Measurements from ENCODE around the gene ANO9. TPM values are rescaled to one million over a fixed set of nuclear protein-coding genes. Genes with fewer than 3 reads are reported as not detected.

Gene ANO9
- total RNA-seq, 1 donor from 2014 or later: 36.9 TPM

DNA sequence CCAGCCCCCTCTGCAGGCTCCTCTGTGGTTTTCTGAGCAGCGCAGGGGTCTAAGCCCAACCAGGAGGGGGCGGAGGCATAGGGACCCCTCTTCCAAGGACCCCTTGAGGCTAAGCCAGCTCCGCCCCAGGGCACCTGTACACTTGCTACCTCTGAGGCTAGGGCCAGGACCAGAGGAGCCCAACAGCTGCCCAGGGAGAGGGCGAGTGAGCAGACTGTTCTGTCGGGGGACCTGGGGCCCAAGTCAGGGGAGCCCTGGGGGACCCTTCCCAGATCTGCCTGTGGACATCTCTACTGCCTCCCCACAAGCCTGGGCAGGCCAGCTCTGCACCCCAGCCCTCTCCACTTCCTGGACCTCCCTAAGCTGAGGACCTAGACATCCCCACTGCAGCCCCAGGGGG, 70.8 kb downstream of the ANO9 start:
- intact Hi-C loops (cut with micrococcal nuclease): no loop called here
- H3K4me1 Mint-ChIP-seq (ENCODE audit: low read depth): peaks cover 8% of the 10 kb centered on the region
- no peak overlapping the region for H3K4me3 Mint-ChIP-seq (ENCODE audit: low read depth)
- DNase-seq (ENCODE audit: low spot score): no peak
- no peak overlapping the region for H3K27ac Mint-ChIP-seq
- no peaks in the 10 kb centered on the region for H3K9me3 Mint-ChIP-seq
- no peaks in the 10 kb centered on the region for H3K36me3 Mint-ChIP-seq (ENCODE audit: low read depth)
- peaks cover 36% of the 10 kb centered on the region for H3K27me3 Mint-ChIP-seq (ENCODE audit: low read depth)

DNA sequence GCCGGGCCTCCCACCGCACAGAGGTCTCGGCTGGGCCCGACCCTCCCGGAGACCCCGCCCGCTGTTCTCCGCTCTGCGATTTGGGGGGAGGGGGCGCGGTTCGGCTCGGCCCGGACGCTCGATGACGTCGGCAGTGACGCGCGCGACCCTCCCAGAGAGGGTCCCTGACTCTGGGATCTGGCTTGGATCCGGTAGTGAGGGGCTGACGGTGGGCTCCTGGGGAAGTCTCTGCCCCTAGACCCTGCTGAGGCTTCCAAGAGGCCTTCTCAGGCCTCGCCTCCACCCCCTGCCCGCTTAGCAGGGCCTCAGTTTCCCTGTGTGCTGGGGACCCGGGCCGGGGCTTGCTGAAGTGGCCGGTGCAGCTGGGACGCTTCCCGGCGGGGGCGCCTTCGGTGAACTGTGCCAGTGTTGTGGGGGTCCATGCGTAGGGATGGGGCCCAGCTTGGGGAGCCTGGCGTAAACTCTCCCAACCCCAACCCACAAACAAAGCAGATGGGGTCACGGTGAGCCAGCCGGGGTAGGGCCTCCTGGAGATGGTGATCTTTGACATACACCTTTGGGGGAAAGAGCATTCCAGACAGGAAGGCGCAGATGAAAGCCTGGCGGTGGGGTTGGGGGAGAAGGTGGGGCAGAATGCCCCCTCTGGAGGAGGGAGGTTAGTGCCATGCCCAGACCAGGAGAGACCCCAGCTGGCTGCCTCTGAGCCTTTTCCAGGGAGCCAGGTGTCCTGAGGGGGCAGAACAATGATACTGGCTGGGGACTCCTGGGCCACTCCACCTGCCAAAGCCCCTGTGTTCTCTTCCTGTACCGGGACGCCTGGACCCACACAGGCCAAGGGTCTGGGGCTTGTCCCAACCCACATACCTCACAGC, 71.5 kb downstream of the ANO9 start:
- H3K9me3 Mint-ChIP-seq: no peaks in the 10 kb centered on the region
- H3K4me1 Mint-ChIP-seq (ENCODE audit: low read depth): peaks cover 8% of the 10 kb centered on the region
- peaks cover 39% of the 10 kb centered on the region for H3K27me3 Mint-ChIP-seq (ENCODE audit: low read depth)
- peak overlapping the region; percentile 56 for H3K4me3 Mint-ChIP-seq (ENCODE audit: low read depth)
- H3K36me3 Mint-ChIP-seq (ENCODE audit: low read depth): no peaks in the 10 kb centered on the region
- no peak overlapping the region for H3K27ac Mint-ChIP-seq
- DNase-seq (ENCODE audit: low spot score): no peak
- intact Hi-C loops (cut with micrococcal nuclease): no loop called here

DNA sequence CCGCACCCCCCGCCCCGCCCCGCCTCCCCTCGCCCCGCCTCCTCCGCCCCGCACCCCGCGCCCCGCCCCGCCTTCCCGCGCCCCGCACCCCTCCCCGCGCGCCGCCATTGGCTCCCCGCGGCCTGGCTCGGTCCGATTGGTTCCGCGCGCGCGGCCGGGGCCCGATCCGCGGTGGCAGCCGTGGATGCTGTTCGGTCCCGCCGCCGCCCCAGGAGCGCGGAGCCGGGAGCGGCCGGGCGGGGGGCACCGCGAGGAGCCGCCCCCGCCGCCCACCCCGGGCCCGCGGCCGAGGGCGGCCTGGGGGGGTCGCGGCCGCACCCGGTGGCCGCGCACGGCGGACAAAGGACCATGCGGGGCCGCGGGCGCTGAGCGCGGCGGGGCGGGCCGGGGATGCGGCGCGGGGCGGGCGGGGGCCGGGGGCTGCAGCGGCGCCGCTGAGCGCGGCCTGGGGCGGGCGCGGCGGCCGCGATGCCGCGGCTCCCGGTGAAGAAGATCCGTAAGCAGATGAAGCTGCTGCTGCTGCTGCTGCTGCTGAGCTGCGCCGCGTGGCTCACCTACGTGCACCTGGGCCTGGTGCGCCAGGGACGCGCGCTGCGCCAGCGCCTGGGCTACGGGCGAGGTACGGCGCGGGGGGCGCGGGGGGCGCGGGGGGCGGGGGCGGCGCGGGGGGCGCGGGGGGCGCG, 72.3 kb downstream of the ANO9 start, which contains the start of gene B4GALNT4:
TSS of gene B4GALNT4 (plus strand) at position 164 of the 683 bp plus-strand sequence. CDS start at position 469, 305 bp downstream.
- Mint-ChIP-seq H3K4me3 (ENCODE audit: low read depth) (peak within 1 kb of the TSS; percentile 76), H3K4me1 (ENCODE audit: low read depth) (peaks cover 8% of the 10 kb centered on the region), H3K9me3 (no peaks in the 10 kb centered on the region), H3K36me3 (ENCODE audit: low read depth) (no peaks in the 10 kb centered on the region), H3K27ac (peak within 1 kb of the TSS; percentile 49), H3K27me3 (ENCODE audit: low read depth) (peaks cover 39% of the 10 kb centered on the region)
- no peak for DNase-seq (ENCODE audit: low spot score)
- intact Hi-C loops (cut with micrococcal nuclease): no loop called here

DNA sequence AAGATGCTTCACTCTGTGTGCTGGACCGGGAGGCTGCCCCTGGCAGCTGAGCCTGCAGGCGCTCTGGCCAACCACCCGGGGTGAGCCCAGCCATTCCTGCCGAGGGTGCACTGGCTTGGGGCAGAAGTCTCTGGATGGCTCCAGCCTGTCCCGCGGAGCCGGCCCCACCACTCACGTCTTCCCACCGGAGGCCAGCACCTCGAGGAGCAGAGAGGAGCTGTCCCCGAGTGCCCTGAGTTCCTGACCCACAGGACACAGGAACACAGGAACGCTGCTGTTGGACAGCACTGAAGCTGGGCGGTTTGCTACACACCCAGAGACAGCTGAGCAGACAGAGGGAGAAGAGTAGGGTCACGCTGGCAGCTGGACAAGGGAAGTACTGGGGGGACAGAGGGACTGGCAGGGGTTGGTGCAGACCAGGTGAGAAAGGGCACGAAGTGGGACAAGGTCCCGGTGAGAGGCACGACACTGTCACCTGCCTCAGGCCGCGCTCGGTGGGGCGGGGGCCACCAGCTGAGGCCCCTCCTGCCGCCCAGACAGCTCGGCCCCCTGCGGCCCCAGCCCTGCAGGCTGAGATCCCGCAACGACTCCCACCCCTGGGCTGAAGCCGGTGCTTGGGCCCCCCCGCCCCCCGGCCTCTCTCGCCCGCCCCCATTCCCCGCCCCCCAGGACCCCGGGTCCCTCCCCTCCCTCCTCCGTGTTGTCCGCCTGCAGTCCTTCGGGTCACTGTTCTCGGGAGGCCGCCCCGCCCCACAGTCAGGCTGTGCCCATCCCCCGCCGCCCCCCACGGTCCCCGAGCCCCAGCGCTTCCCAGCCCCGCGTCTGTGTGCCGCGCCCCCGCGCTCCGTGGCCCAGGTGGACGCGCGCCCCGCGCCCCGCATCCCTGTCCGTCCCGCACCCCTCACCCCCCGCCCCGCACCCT, 73.1 kb downstream of the ANO9 start:
- no peaks in the 10 kb centered on the region for H3K36me3 Mint-ChIP-seq (ENCODE audit: low read depth)
- intact Hi-C loops (cut with micrococcal nuclease): no loop called here
- no peak for DNase-seq (ENCODE audit: low spot score)
- no peaks in the 10 kb centered on the region for H3K9me3 Mint-ChIP-seq
- peaks cover 8% of the 10 kb centered on the region for H3K4me1 Mint-ChIP-seq (ENCODE audit: low read depth)
- peak overlapping the region; percentile 49 for H3K27ac Mint-ChIP-seq
- H3K27me3 Mint-ChIP-seq (ENCODE audit: low read depth): peaks cover 39% of the 10 kb centered on the region
- peak overlapping the region; percentile 76 for H3K4me3 Mint-ChIP-seq (ENCODE audit: low read depth)

DNA sequence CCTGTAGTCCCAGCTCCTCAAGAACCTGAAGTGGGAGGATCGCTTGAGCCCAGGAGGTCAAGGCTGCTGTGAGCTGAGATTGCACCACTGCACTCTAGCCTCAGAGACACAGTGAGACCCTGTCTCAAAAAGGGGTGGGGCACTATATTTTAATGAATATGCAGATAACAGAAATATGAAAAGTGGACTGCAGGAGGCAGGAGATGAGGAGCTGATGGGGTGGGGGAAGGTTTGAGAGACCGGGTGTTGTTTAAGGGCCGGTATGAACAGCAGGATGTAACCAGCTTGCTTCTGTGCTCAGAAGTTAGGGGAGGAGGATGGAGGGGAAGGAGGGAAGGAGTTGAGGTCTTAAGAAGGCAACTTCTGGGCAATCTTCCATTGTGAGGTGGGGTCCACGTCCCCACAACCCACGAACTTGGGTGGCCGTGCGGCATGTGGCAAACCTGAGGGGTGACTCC, 73.8 kb downstream of the ANO9 start:
- intact Hi-C loops (cut with micrococcal nuclease): no loop called here
- Mint-ChIP-seq H3K27me3 (ENCODE audit: low read depth) (peaks cover 39% of the 10 kb centered on the region), H3K4me3 (ENCODE audit: low read depth) (peak overlapping the region; percentile 61), H3K27ac (no peak overlapping the region), H3K36me3 (ENCODE audit: low read depth) (no peaks in the 10 kb centered on the region), H3K9me3 (no peaks in the 10 kb centered on the region), H3K4me1 (ENCODE audit: low read depth) (peaks cover 8% of the 10 kb centered on the region)
- DNase-seq (ENCODE audit: low spot score): no peak

Other genes with a start within 250 kb of the ANO9 start
- gene SCGB1C1, start 248.9 kb downstream of the ANO9 start, total RNA-seq: not detected in 2 replicates
- 43.7 and 46.3 TPM in 2 replicates for gene BET1L, start 234.6 kb downstream of the ANO9 start, total RNA-seq
- 109 and 110 TPM in 2 replicates for gene RIC8A, start 234.3 kb downstream of the ANO9 start, total RNA-seq
- 17.0 and 17.3 TPM in 2 replicates for gene SIRT3, start 205.7 kb downstream of the ANO9 start, total RNA-seq
- gene PSMD13, start 205.0 kb downstream of the ANO9 start, total RNA-seq: 255 and 258 TPM in 2 replicates
- gene NLRP6, start 163.6 kb downstream of the ANO9 start, total RNA-seq: 0.97 and 1.1 TPM in 2 replicates
- gene PGGHG, start 152.9 kb downstream of the ANO9 start, total RNA-seq: 62.0 and 62.8 TPM in 2 replicates
- gene IFITM5, start 142.5 kb downstream of the ANO9 start, total RNA-seq: not detected in 2 replicates
- gene IFITM2, start 134.2 kb downstream of the ANO9 start, total RNA-seq: 680 and 689 TPM in 2 replicates
- 256 and 260 TPM in 2 replicates for gene IFITM1, start 128.0 kb downstream of the ANO9 start, total RNA-seq
- gene IFITM3, start 121.2 kb downstream of the ANO9 start, total RNA-seq: 3.5 and 3.7 TPM in 2 replicates
- 1.5 and 2.9 TPM in 2 replicates for gene B4GALNT4, start 72.5 kb downstream of the ANO9 start, total RNA-seq
- gene PKP3, start 47.8 kb downstream of the ANO9 start, total RNA-seq: not detected in 2 replicates
- gene SIGIRR, start 27.0 kb downstream of the ANO9 start, total RNA-seq: 41.5 and 53.4 TPM in 2 replicates
- 32.1 and 34.4 TPM in 2 replicates for gene PTDSS2, start 8.3 kb upstream of the ANO9 start, total RNA-seq
- 126 and 127 TPM in 2 replicates for gene RNH1, start 65.2 kb upstream of the ANO9 start, total RNA-seq
- gene HRAS, start 93.6 kb upstream of the ANO9 start, total RNA-seq: 70.5 and 71.5 TPM in 2 replicates
- 1.3 and 2.2 TPM in 2 replicates for gene LRRC56, start 95.5 kb upstream of the ANO9 start, total RNA-seq
- gene LMNTD2, start 118.7 kb upstream of the ANO9 start, total RNA-seq: 1.1 and 1.3 TPM in 2 replicates
- 19.6 and 20.3 TPM in 2 replicates for gene RASSF7, start 119.0 kb upstream of the ANO9 start, total RNA-seq
- 53.7 and 54.0 TPM in 2 replicates for gene PHRF1, start 134.5 kb upstream of the ANO9 start, total RNA-seq
- gene IRF7, start 173.9 kb upstream of the ANO9 start, total RNA-seq: 26.8 and 30.3 TPM in 2 replicates
- not detected in 2 replicates for gene CDHR5, start 182.9 kb upstream of the ANO9 start, total RNA-seq
- not detected in 2 replicates for gene SCT, start 185.2 kb upstream of the ANO9 start, total RNA-seq
- gene DRD4, start 195.3 kb upstream of the ANO9 start, total RNA-seq: 0.18 and 0.30 TPM in 2 replicates

Data from activated T-helper 2 cell treated with anti-CD3 and anti-CD28 coated beads, Interferon-gamma antibody, Interleukin-2, Interleukin-4, amounts not matched to agents 10 μg/mL and 5 μg/mL and 100 μg/mL, durations not matched to agents 14 hours and 24 hours and 36 hours (primary cell).